GM18526 (cell line): ENCODE data around the gene ZFHX3.

Source experiments
- POLR2A ChIP-seq: IDR thresholded peaks from 3 replicates; pipeline ENCODE4 v1.6.1; 2011; ENCODE audit not compliant: insufficient read length; ENCODE audit errors: extremely low read depth

Gene ZFHX3

GRCh38 chr16:73025151-73025855, 22.6 kb downstream of the ZFHX3 start:
- TF ChIP-seq POLR2A = no peak

DNA sequence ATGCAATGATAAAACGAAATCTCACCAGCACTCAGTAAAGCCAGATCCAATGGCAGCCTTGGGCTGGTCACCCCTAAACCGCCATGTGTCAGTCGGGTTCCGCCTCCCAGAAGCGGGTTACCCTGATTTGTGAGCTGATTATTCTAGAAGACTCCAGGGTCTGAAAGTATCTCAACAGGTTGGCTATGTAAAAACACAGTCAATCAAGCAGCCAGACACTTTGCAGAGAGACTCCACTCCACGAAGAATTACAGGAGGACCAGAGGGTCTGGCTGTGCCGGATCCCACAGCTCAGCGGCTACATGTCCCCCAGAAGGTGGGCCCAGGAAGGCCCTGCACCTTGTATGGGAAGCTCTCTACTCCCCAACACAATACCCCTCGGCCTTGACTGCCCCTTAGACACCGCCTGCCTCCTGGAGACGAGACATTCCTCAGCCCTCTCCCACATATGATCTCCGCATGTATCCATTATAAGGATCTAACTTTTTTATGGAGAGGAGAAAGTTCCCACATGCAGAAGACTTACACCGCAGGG, 23.3 kb downstream of the ZFHX3 start:
- no peak for TF ChIP-seq POLR2A

GRCh38 chr16:73023752-73024570, 24.0 kb downstream of the ZFHX3 start:
- TF ChIP-seq POLR2A = no peak

GRCh38 chr16:73023320-73023719, 24.6 kb downstream of the ZFHX3 start:
- no peak for TF ChIP-seq POLR2A

- TF ChIP-seq POLR2A = no peak
Observed at GRCh38 chr16:73022534-73022933, 25.4 kb downstream of the ZFHX3 start.

GRCh38 chr16:73021866-73022495, 25.9 kb downstream of the ZFHX3 start:
- no peak for TF ChIP-seq POLR2A

DNA sequence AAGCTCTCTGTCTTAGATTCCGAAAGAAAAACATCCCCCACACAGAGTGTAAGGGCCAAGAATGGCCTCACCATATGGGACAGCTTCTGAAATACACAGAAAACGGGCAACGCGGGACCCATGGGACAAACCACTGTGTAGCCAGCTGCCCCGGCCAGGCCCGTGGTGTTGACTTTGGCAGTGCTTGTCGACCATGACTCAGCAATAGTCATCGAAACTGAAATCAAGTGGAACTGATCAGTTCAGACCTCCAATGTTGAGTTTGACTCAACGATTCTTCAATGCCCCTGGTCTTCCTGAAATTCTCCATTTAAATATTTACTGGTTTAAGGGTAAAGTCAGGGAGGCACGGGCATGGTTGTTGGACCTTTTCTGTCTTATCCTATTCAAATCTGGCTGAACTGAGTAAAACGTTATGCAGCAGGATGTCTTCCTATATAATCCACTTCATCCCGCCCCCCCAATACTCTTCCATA, 27.5 kb downstream of the ZFHX3 start:
- TF ChIP-seq POLR2A = no peak

DNA sequence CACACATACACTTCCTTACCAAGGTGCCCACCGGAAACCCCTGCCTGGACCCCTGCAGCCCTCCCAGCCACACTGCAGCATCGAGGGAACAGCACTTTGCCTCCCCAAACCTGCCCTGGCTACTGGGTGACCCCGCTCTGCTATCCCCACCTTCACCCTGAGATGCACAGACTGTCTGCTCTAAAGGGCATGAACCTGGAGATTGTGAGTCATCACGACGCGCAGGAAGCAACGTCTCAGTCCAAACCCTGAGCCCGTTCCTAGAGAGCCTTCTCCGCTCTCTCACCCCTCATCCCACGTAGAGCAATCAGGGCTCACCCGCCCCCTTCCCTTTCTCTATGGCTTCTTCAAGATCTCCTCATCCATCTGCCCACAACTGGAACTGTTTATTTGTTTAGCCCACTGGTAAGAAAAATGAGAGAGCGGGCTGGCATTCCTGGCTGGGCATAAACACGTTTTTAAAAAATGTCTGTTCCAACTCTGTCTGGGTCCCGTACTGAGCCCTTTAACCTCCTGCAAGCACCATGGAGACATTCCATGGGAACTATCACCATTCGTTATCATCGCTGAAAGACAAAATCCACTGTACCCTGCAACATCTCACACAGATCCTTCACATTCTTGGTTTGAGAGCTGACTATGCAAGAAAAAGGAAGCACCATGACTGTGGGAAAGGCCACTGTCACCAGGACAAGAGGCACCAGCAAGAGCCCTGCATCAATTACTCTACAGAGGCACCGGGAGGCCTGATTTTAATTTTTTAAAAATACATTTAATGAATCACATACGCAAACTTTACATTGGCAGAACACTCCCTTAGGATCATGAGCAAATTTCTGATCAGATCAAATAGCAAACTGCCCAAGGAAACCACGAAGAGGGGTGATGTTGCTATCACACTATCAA, 28.2 kb downstream of the ZFHX3 start:
- TF ChIP-seq POLR2A = no peak

GRCh38 chr16:73018821-73019456, 29.0 kb downstream of the ZFHX3 start:
- TF ChIP-seq POLR2A = no peak

GRCh38 chr16:73017321-73017720, 30.6 kb downstream of the ZFHX3 start:
- TF ChIP-seq POLR2A = no peak

DNA sequence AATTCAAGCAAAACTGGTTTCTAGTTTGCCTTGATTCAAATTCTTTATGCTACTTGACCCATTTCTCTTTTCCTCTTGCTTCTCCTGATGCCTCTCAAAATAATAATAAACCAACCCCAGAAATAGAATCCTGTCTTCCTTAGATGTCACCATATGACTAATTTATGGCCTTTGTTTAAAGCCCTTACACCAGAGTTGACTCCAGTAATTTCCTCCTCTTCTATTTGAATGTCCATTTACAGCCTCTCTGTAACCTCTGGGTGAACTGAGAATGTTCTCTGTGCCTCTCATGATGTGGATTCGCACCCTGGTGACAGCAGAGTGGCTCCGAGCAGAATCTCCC, 31.5 kb downstream of the ZFHX3 start:
- no peak for TF ChIP-seq POLR2A

DNA sequence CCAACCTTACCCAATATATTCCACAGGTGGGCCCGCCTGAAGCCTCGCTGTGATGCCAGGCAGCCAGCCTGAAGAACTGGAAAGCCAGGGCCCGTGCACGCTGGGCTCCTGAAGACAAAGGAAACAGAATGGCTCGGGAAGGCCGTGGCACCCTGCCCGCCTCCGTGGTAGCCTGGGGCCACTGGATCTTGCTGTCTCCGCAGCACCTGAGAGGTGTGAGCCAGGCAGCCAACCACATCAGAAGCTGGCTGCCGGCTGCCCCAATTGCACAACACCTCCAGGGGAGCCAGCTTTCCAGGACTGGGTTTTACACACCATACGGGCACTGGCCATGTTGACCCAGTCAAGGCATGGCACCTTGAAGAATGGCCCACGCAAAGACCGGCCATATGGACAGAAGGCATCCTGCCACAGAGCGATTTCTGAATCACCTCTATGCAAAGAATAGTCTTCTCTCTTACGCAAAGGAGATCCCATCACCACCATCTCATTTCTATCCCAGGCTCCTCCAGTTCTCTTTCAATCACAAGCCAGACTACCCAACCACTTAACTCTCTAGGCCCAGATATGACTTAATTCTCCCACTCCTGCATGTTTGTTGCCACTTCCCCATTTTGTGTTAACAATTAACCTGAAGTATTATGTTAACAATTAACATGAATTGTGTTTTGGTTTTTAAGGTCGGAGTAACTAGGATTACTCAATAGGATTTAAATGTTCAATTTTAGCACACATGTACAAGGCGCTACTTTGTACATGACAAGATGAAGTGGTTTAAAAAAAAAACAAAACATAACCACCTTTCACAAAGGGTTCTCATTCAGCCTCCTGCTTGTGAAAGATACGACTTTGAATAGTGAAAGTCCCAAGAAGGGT, 32.1 kb downstream of the ZFHX3 start:
- no peak for TF ChIP-seq POLR2A

DNA sequence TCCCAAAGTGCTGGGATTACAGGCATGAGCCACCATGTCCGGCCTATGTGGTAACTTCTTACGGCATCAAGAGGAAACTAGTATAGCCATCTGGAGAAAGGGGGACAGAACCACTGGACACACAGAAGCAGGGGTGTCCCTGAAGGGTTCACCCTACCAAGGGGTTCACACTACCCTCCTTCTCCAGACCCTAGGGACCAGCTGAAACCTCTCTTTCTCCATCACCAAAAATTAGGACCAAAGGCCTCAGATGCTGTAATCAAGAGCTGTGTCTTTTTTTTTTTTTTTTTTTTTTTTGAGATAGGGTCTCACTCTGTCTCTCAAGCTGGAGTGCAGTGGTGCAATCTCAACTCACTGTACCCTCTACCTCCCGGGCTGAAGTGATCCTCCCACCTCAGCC, 33.2 kb downstream of the ZFHX3 start:
- TF ChIP-seq POLR2A = no peak
